GM23338 (cell line): ENCODE data around the gene VPS16.

Experiments
- CREB1 ChIP-seq: fragments of 250-450 bp; sonication (Bioruptor Pico); IDR thresholded peaks from 2 replicates; pipeline ENCODE4 v1.5.0; 2020; ENCODE audit warnings: low read depth, mild to moderate bottlenecking, moderate library complexity
- CTCF ChIP-seq, 2 experiments: fragments of 200-600 bp in 1 of 2; sonication (generic) in 1 of 2; conservative IDR thresholded peaks; 2 replicates each; pipeline versions ENCODE4 v1.5.1 to v1.6.1; 2016 to 2017; ENCODE audit warnings: antibody characterized with exemption in 2 of 2, low read depth in 2 of 2, mild to moderate bottlenecking in 2 of 2, moderate library complexity in 1 of 2
- EZH2 ChIP-seq: fragments of 200-600 bp; sonication (generic); IDR thresholded peaks from one replicate; pipeline ENCODE4 v1.8.0; 2017; ENCODE audit warnings: antibody characterized with exemption, mild to moderate bottlenecking, low read depth; ENCODE audit not compliant: unreplicated experiment
- EZH2phosphoT487 ChIP-seq: fragments of 200-600 bp; sonication (generic); IDR thresholded peaks from one replicate; pipeline ENCODE4 v1.8.1; 2018; ENCODE audit warnings: antibody characterized with exemption; ENCODE audit not compliant: unreplicated experiment
- JUNB ChIP-seq: IDR thresholded peaks from one replicate; pipeline ENCODE4 v1.6.1; 2016; ENCODE audit warnings: antibody characterized with exemption; ENCODE audit not compliant: unreplicated experiment
- POLR2AphosphoS5 ChIP-seq: IDR thresholded peaks from 2 replicates; pipeline ENCODE4 v1.6.1; 2016; ENCODE audit warnings: antibody characterized with exemption, low read depth
- REST ChIP-seq: IDR thresholded peaks from one replicate; pipeline ENCODE4 v1.6.1; 2018; ENCODE audit warnings: antibody characterized with exemption; ENCODE audit not compliant: unreplicated experiment

- no peak for TF ChIP-seq CTCF (conservative IDR thresholded peaks at IDR 0.05; ENCODE audit: low read depth in 2 of 2)
- TF ChIP-seq CREB1 (CRISPR knock-in tag), result no peak
- TF ChIP-seq EZH2, result no peak
- no peak for TF ChIP-seq POLR2AphosphoS5
- TF ChIP-seq JUNB, result no peak
- TF ChIP-seq EZH2phosphoT487, result no peak
- TF ChIP-seq REST, result no peak
Observed at GRCh38 chr20:2835331-2835796, 5.2 kb upstream of the VPS16 start.
